HEK293 (cell line): ENCODE data around the gene PLCD1.

Source experiments
- CTCF ChIA-PET: fragments of 350-600 bp; formaldehyde crosslinking; extraction: SDS; loops from one replicate; lab custom pipeline; 2021; ENCODE audit warnings: antibody characterized with exemption; lab: Yijun Ruan, JAX
- POLR2A ChIA-PET: fragments of 300-600 bp; formaldehyde crosslinking; extraction: SDS; loops from one replicate; lab custom pipeline; 2020; ENCODE audit warnings: antibody characterized with exemption, inconsistent platforms; lab: Yijun Ruan, JAX
- H3K27ac ChIP-seq: fragments of 200-500 bp; sonication (Bioruptor generic); 2 replicates; pipeline ENCODE4 v1.5.1; 2014; ENCODE audit warnings: low read depth, low read length, control low read depth, inconsistent platforms; ENCODE audit errors: extremely low read depth
- H3K36me3 ChIP-seq, 2 experiments: fragments of 200-500 bp in 1 of 2; sonication (Bioruptor generic) in 1 of 2; 1 replicate in 1 of 2; 2 replicates in 1 of 2; pipeline ENCODE4 v1.5.1; 2014 to 2017; ENCODE audit warnings: inconsistent platforms in 2 of 2, low read length in 2 of 2; ENCODE audit not compliant: control insufficient read depth in 2 of 2, insufficient read depth in 1 of 2
- H3K4me1 ChIP-seq: fragments of 200-500 bp; sonication (Bioruptor generic); 2 replicates; pipeline ENCODE4 v1.5.1; 2014; ENCODE audit warnings: mild to moderate bottlenecking, low read length, inconsistent platforms; ENCODE audit not compliant: control insufficient read depth, insufficient read depth
- H3K4me3 ChIP-seq: 2 replicates; pipeline ENCODE4 v1.5.1; 2011; ENCODE audit warnings: low read depth, mild to moderate bottlenecking, control low read depth, low read length, moderate library complexity
- H3K9me3 ChIP-seq: fragments of 200-500 bp; sonication (Bioruptor generic); 2 replicates; pipeline ENCODE4 v1.5.1; 2014; ENCODE audit warnings: low read depth, low read length, inconsistent platforms; ENCODE audit not compliant: control insufficient read depth, insufficient read depth
- GLI2 ChIP-seq: fragments of 450-650 bp; formaldehyde crosslinking; IDR thresholded peaks from 2 replicates; pipeline ENCODE4; 2017; ENCODE audit warnings: missing biosample characterization, missing genetic modification characterization, low read depth, borderline replicate concordance
- HOXD13 ChIP-seq: sonication (generic); formaldehyde crosslinking; IDR thresholded peaks from 2 replicates; pipeline ENCODE4 v1.8.0; 2022; ENCODE audit warnings: missing genetic modification reagents, borderline replicate concordance
- KLF8 ChIP-seq: fragments of 450-650 bp; formaldehyde crosslinking; IDR thresholded peaks from 2 replicates; pipeline ENCODE4 v1.5.1; 2016; ENCODE audit warnings: missing biosample characterization, missing genetic modification characterization
- SCRT1 ChIP-seq: fragments of 450-650 bp; formaldehyde crosslinking; IDR thresholded peaks from 2 replicates; pipeline ENCODE4 v1.5.1; 2016; ENCODE audit warnings: missing biosample characterization, missing genetic modification characterization, borderline replicate concordance
- WT1 ChIP-seq: fragments of 450-650 bp; formaldehyde crosslinking; IDR thresholded peaks from 2 replicates; pipeline ENCODE4 v1.5.1; 2016; ENCODE audit warnings: missing biosample characterization, missing genetic modification characterization
- ZBTB20 ChIP-seq: fragments of 450-650 bp; formaldehyde crosslinking; IDR thresholded peaks from 2 replicates; pipeline ENCODE4 v1.5.1; 2016; ENCODE audit warnings: missing biosample characterization, missing genetic modification characterization
- ZBTB21 ChIP-seq: fragments of 450-650 bp; formaldehyde crosslinking; IDR thresholded peaks from 2 replicates; pipeline ENCODE4 v1.5.1; 2017; ENCODE audit warnings: missing biosample characterization, missing genetic modification characterization
- ZFP37 ChIP-seq: fragments of 450-650 bp; formaldehyde crosslinking; IDR thresholded peaks from 2 replicates; pipeline ENCODE4 v1.5.1; 2016; ENCODE audit warnings: missing biosample characterization, missing genetic modification characterization
- ZFP41 ChIP-seq: fragments of 450-650 bp; formaldehyde crosslinking; IDR thresholded peaks from 2 replicates; pipeline ENCODE4 v1.5.1; 2016; ENCODE audit warnings: missing biosample characterization, missing genetic modification characterization, borderline replicate concordance
- ZNF175 ChIP-seq: fragments of 450-650 bp; formaldehyde crosslinking; IDR thresholded peaks from 2 replicates; pipeline ENCODE4 v1.5.1; 2016; ENCODE audit warnings: missing biosample characterization, missing genetic modification characterization
- ZNF239 ChIP-seq: fragments of 450-650 bp; formaldehyde crosslinking; IDR thresholded peaks from 2 replicates; pipeline ENCODE4 v1.5.1; 2016; ENCODE audit warnings: missing biosample characterization, missing genetic modification characterization
- ZNF426 ChIP-seq: fragments of 450-650 bp; formaldehyde crosslinking; IDR thresholded peaks from 2 replicates; pipeline ENCODE4 v1.5.1; 2017; ENCODE audit warnings: missing biosample characterization, missing genetic modification characterization, mild to moderate bottlenecking, inconsistent platforms, moderate library complexity
- ZNF48 ChIP-seq: fragments of 450-650 bp; formaldehyde crosslinking; IDR thresholded peaks from 2 replicates; pipeline ENCODE4 v1.5.1; 2016; ENCODE audit warnings: missing biosample characterization, missing genetic modification characterization
- ZNF530 ChIP-seq: fragments of 450-650 bp; formaldehyde crosslinking; IDR thresholded peaks from 2 replicates; pipeline ENCODE4 v1.5.1; 2016; ENCODE audit warnings: low read depth, missing biosample characterization, missing genetic modification characterization
- ZNF558 ChIP-seq: fragments of 450-650 bp; formaldehyde crosslinking; IDR thresholded peaks from 2 replicates; pipeline ENCODE4 v1.5.1; 2016; ENCODE audit warnings: missing biosample characterization, missing genetic modification characterization
- ZNF600 ChIP-seq: fragments of 450-650 bp; formaldehyde crosslinking; IDR thresholded peaks from 2 replicates; pipeline ENCODE4 v1.5.1; 2016; ENCODE audit warnings: missing biosample characterization, missing genetic modification characterization
- ZNF610 ChIP-seq: fragments of 450-650 bp; formaldehyde crosslinking; IDR thresholded peaks from 2 replicates; pipeline ENCODE4 v1.5.1; 2016; ENCODE audit warnings: missing biosample characterization, missing genetic modification characterization, borderline replicate concordance
- ZNF76 ChIP-seq: fragments of 450-650 bp; formaldehyde crosslinking; IDR thresholded peaks from 2 replicates; pipeline ENCODE4; 2016; ENCODE audit warnings: low read depth, missing biosample characterization, missing genetic modification characterization, borderline replicate concordance
- ZNF777 ChIP-seq: fragments of 450-650 bp; formaldehyde crosslinking; IDR thresholded peaks from 2 replicates; pipeline ENCODE4 v1.5.1; 2017; ENCODE audit warnings: missing biosample characterization, missing genetic modification characterization, borderline replicate concordance
- ZSCAN16 ChIP-seq: fragments of 450-650 bp; formaldehyde crosslinking; IDR thresholded peaks from 2 replicates; pipeline ENCODE4 v1.5.1; 2016; ENCODE audit warnings: missing biosample characterization, missing genetic modification characterization
- TF ChIP-seq, protein P1 (sequence below): fragments of 450-650 bp; formaldehyde crosslinking; IDR thresholded peaks from 2 replicates; pipeline ENCODE4 v1.5.1; 2016; ENCODE audit warnings: missing biosample characterization, missing genetic modification characterization, borderline replicate concordance
- TF ChIP-seq, protein P2 (sequence below): fragments of 450-650 bp; formaldehyde crosslinking; IDR thresholded peaks from 2 replicates; pipeline ENCODE4 v1.5.1; 2016; ENCODE audit warnings: missing biosample characterization, missing genetic modification characterization
- TF ChIP-seq, protein P3 (sequence below): fragments of 450-650 bp; formaldehyde crosslinking; IDR thresholded peaks from 2 replicates; pipeline ENCODE4 v1.5.1; 2017; ENCODE audit warnings: missing biosample characterization, mild to moderate bottlenecking, missing genetic modification characterization, moderate library complexity

PLCD1 gene

DNA sequence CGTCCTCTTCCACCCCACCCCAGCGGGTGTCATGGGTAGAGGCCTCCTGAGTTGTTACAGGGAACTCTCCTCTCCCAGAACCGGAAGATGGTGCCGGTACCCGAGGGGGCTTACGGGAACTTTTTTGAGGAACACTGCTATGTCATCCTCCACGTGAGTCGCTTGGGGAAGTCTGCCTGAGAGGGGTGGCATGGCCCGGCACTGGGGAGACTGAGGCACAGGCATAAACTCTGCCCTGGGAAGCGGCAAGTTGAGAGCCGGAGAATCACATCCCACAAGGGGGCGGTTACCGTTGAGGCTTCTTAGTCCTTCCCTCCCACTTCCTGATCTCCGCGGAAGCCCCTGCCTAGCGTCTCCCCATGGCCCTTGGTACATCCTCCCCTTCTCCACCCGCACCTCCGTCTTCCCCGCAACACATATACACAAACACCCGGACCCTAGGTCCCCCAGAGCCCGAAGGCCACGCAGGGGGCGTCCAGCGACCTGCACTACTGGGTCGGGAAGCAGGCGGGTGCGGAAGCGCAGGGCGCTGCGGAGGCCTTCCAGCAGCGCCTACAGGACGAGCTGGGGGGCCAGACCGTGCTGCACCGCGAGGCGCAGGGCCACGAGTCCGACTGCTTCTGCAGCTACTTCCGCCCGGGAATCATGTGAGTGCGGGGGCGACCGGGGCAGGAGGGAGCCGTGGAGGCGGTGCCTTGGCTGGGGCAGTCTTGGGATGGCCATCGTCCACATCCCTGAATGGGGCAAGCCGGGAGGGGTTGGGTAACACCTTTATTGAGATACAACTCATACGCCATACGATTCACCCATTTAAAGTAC, 35.4 kb downstream of the PLCD1 start:
- Histone ChIP-seq H3K27ac (no peak overlapping the region), H3K4me1 (no peaks in the 10 kb centered on the region), H3K9me3 (no peaks in the 10 kb centered on the region), H3K36me3 (no peaks in the 10 kb centered on the region), H3K4me3 (peak overlapping the region; percentile 10; the same call in 1 of the 2 replicates)
- POLR2A ChIA-PET = no interaction called here
- CTCF ChIA-PET = no interaction called here
- TF ChIP-seq ZNF777 (tag by site-specific recombination) (no peak), ZNF600 (tag by site-specific recombination) (no peak), ZFP41 (tag by site-specific recombination) (no peak)

DNA sequence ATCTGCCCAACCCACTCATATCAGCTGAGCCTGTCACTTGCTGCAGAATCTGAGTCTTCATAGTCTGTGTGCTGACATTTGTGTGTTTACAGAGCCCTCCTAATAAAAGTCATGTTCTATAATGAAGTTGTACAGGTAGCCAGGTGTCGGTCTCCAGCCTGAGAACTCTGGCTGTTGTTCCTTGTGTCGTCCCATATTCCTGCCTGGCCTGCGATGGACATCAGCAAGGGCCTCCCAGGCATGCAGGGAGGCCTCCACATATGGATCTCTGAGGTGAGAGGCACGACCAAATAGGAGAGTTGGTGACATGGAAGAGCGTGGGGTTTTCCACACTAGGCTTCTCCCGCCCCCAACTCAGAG, 36.0 kb downstream of the PLCD1 start:
- Histone ChIP-seq H3K9me3 (no peaks in the 10 kb centered on the region), H3K36me3 (no peaks in the 10 kb centered on the region), H3K4me3 (no peak overlapping the region), H3K27ac (no peak overlapping the region), H3K4me1 (no peaks in the 10 kb centered on the region)
- CTCF ChIA-PET = no interaction called here
- POLR2A ChIA-PET = no interaction called here
- TF ChIP-seq ZNF426 (tag by site-specific recombination) (no peak), ZBTB20 (no peak), ZNF175 (no peak), ZNF239 (no peak), HOXD13 (no peak), GLI2 (tag by site-specific recombination) (no peak), KLF8 (tag by site-specific recombination) (no peak), ZNF76 (tag by site-specific recombination) (no peak), ZNF558 (tag by site-specific recombination) (no peak), ZNF530 (tag by site-specific recombination) (no peak), ZFP37 (tag by site-specific recombination) (no peak)

DNA sequence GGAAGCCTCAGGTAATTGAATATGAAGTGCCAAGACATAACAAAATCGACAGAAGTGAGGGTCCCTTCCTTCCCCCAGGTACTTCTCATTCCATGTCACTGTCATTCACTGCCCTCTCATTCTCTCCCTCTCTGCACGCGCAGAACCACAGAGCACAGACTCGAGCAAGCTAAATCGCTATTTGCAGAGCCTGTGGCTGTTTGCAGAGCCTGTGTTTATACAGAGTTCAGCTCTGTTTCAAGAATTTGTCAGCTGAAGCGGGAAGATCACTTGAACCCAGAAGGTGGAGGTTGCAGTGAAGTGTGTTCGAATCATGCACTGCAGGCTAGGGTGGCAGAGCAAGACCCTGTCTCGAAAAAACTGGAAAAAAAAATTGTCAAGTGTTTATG, 36.4 kb downstream of the PLCD1 start:
- Histone ChIP-seq H3K36me3 (no peaks in the 10 kb centered on the region), H3K4me3 (no peak overlapping the region), H3K4me1 (no peaks in the 10 kb centered on the region), H3K9me3 (no peaks in the 10 kb centered on the region), H3K27ac (no peak overlapping the region)
- ChIA-PET CTCF (no interaction called here), POLR2A (no interaction called here)
- TF ChIP-seq ZNF610 (no peak), ZBTB21 (no peak), ZSCAN16 (peak; percentile 92), SCRT1 (tag by site-specific recombination) (no peak), ZNF48 (no peak), WT1 (tag by site-specific recombination) (no peak)
- TF ChIP-seq, protein P1, sequence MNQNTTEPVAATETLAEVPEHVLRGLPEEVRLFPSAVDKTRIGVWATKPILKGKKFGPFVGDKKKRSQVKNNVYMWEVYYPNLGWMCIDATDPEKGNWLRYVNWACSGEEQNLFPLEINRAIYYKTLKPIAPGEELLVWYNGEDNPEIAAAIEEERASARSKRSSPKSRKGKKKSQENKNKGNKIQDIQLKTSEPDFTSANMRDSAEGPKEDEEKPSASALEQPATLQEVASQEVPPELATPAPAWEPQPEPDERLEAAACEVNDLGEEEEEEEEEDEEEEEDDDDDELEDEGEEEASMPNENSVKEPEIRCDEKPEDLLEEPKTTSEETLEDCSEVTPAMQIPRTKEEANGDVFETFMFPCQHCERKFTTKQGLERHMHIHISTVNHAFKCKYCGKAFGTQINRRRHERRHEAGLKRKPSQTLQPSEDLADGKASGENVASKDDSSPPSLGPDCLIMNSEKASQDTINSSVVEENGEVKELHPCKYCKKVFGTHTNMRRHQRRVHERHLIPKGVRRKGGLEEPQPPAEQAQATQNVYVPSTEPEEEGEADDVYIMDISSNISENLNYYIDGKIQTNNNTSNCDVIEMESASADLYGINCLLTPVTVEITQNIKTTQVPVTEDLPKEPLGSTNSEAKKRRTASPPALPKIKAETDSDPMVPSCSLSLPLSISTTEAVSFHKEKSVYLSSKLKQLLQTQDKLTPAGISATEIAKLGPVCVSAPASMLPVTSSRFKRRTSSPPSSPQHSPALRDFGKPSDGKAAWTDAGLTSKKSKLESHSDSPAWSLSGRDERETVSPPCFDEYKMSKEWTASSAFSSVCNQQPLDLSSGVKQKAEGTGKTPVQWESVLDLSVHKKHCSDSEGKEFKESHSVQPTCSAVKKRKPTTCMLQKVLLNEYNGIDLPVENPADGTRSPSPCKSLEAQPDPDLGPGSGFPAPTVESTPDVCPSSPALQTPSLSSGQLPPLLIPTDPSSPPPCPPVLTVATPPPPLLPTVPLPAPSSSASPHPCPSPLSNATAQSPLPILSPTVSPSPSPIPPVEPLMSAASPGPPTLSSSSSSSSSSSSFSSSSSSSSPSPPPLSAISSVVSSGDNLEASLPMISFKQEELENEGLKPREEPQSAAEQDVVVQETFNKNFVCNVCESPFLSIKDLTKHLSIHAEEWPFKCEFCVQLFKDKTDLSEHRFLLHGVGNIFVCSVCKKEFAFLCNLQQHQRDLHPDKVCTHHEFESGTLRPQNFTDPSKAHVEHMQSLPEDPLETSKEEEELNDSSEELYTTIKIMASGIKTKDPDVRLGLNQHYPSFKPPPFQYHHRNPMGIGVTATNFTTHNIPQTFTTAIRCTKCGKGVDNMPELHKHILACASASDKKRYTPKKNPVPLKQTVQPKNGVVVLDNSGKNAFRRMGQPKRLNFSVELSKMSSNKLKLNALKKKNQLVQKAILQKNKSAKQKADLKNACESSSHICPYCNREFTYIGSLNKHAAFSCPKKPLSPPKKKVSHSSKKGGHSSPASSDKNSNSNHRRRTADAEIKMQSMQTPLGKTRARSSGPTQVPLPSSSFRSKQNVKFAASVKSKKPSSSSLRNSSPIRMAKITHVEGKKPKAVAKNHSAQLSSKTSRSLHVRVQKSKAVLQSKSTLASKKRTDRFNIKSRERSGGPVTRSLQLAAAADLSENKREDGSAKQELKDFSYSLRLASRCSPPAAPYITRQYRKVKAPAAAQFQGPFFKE (tag by site-specific recombination) = no peak
- TF ChIP-seq, protein P2, sequence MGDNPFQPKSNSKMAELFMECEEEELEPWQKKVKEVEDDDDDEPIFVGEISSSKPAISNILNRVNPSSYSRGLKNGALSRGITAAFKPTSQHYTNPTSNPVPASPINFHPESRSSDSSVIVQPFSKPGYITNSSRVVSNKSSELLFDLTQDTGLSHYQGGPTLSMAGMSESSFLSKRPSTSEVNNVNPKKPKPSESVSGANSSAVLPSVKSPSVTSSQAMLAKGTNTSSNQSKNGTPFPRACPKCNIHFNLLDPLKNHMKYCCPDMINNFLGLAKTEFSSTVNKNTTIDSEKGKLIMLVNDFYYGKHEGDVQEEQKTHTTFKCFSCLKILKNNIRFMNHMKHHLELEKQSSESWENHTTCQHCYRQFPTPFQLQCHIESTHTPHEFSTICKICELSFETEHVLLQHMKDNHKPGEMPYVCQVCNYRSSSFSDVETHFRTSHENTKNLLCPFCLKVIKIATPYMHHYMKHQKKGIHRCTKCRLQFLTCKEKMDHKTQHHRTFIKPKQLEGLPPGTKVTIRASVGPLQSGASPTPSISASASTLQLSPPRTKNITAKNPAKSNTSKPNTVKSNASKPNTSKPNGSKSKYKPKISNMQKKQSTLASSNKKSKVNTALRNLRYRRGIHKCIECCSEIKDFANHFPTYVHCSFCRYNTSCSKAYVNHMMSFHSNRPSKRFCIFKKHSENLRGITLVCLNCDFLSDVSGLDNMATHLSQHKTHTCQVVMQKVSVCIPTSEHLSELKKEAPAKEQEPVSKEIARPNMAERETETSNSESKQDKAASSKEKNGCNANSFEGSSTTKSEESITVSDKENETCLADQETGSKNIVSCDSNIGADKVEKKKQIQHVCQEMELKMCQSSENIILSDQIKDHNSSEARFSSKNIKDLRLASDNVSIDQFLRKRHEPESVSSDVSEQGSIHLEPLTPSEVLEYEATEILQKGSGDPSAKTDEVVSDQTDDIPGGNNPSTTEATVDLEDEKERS (tag by site-specific recombination) = no peak
- TF ChIP-seq, protein P3, sequence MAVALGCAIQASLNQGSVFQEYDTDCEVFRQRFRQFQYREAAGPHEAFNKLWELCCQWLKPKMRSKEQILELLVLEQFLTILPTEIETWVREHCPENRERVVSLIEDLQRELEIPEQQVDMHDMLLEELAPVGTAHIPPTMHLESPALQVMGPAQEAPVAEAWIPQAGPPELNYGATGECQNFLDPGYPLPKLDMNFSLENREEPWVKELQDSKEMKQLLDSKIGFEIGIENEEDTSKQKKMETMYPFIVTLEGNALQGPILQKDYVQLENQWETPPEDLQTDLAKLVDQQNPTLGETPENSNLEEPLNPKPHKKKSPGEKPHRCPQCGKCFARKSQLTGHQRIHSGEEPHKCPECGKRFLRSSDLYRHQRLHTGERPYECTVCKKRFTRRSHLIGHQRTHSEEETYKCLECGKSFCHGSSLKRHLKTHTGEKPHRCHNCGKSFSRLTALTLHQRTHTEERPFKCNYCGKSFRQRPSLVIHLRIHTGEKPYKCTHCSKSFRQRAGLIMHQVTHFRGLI = no peak
